Activated CD4-positive, alpha-beta T cell treated with anti-CD3 and anti-CD28 coated beads for 24 hours (primary cell): ENCODE data around the gene PPP4R4.
"Not testable (repeated sequence)": the region's sequence is repeated elsewhere in the genome, so short reads cannot be mapped to it uniquely, and the experiment has no call there.

Experiments used
- DNase-seq, 2 donors: peaks; one replicate each; pipeline ENCODE4 v3.0.0-alpha.2; 2020; ENCODE audit warnings: low read depth in 2 of 2

Gene PPP4R4

GRCh38 chr14:94180655-94181271 is 6.6 kb downstream of the PPP4R4 start:
- no peak for DNase-seq

- DNase-seq: no peak
Observed at GRCh38 chr14:94181835-94182234, 7.7 kb downstream of the PPP4R4 start.

GRCh38 chr14:94192536-94192935 is 18.4 kb downstream of the PPP4R4 start:
- no peak for DNase-seq

GRCh38 chr14:94193776-94194175 is 19.7 kb downstream of the PPP4R4 start:
- DNase-seq: no peak

- no peak for DNase-seq
Observed at GRCh38 chr14:94196057-94196456, 21.9 kb downstream of the PPP4R4 start.

GRCh38 chr14:94203473-94204210 is 29.5 kb downstream of the PPP4R4 start:
- DNase-seq: no peak

- no peak for DNase-seq
Observed at GRCh38 chr14:94213021-94213420, 38.9 kb downstream of the PPP4R4 start.

GRCh38 chr14:94213741-94214140 is 39.6 kb downstream of the PPP4R4 start:
- no peak for DNase-seq

- DNase-seq: no peak
Observed at GRCh38 chr14:94217116-94217515, 43.0 kb downstream of the PPP4R4 start.

GRCh38 chr14:94218198-94218886 is 44.2 kb downstream of the PPP4R4 start:
- not testable (repeated sequence) for DNase-seq

- DNase-seq: no peak
Observed at GRCh38 chr14:94224040-94224439, 49.9 kb downstream of the PPP4R4 start.

- no peak for DNase-seq
Observed at GRCh38 chr14:94225460-94226378, 51.6 kb downstream of the PPP4R4 start.

GRCh38 chr14:94227029-94227428 is 52.9 kb downstream of the PPP4R4 start:
- no peak for DNase-seq

GRCh38 chr14:94237046-94237445 is 62.9 kb downstream of the PPP4R4 start:
- DNase-seq: no peak

- no peak for DNase-seq
Observed at GRCh38 chr14:94237983-94238382, 63.9 kb downstream of the PPP4R4 start.

GRCh38 chr14:94239406-94239805 is 65.3 kb downstream of the PPP4R4 start:
- no peak for DNase-seq

GRCh38 chr14:94244182-94244581 is 70.1 kb downstream of the PPP4R4 start:
- DNase-seq: no peak

GRCh38 chr14:94264195-94264594 is 90.1 kb downstream of the PPP4R4 start:
- DNase-seq: not testable (repeated sequence)

GRCh38 chr14:94267352-94267751 is 93.2 kb downstream of the PPP4R4 start:
- DNase-seq: no peak

GRCh38 chr14:94268582-94268981 is 94.5 kb downstream of the PPP4R4 start:
- DNase-seq: not testable (repeated sequence)

- no peak for DNase-seq
Observed at GRCh38 chr14:94269156-94269555, 95.0 kb downstream of the PPP4R4 start.
